Ovary (tissue), 3 donors: ENCODE data around the gene KCNMB2.

Experiments used
- CTCF ChIP-seq, 3 donors: fragments of 450-650 bp in 2 of 3; fragments of 200-600 bp in 1 of 3; IDR thresholded peaks; one replicate each; pipeline versions ENCODE4 v1.5.1 to v1.8.0; 2016 to 2022; ENCODE audit warnings: antibody characterized with exemption in 3 of 3, mild to moderate bottlenecking in 1 of 3
- POLR2A ChIP-seq: fragments of 450-650 bp; IDR thresholded peaks from one replicate; pipeline ENCODE4 v1.6.1; 2017; ENCODE audit warnings: antibody characterized with exemption, mild to moderate bottlenecking, moderate library complexity
- donor health status: DM: no; HTN: no; CAD: no.

GRCh38 chr3:178748874-178749273, 212.6 kb downstream of the KCNMB2 start:
- TF ChIP-seq POLR2A (no peak), CTCF (IDR thresholded peaks at IDR 0.05) (no peak)
